HEK293 (cell line): ENCODE results near the gene QARS1.

ENCODE experiments used
- CTCF ChIA-PET: fragments of 350-600 bp; formaldehyde crosslinking; extraction: SDS; loops from one replicate; lab custom pipeline; 2021; ENCODE audit warnings: antibody characterized with exemption; lab: Yijun Ruan, JAX
- POLR2A ChIA-PET: fragments of 300-600 bp; formaldehyde crosslinking; extraction: SDS; loops from one replicate; lab custom pipeline; 2020; ENCODE audit warnings: antibody characterized with exemption, inconsistent platforms; lab: Yijun Ruan, JAX
- H3K27ac ChIP-seq: fragments of 200-500 bp; sonication (Bioruptor generic); 2 replicates; pipeline ENCODE4 v1.5.1; 2014; ENCODE audit warnings: low read depth, low read length, control low read depth, inconsistent platforms; ENCODE audit errors: extremely low read depth
- H3K36me3 ChIP-seq, 2 experiments: fragments of 200-500 bp in 1 of 2; sonication (Bioruptor generic) in 1 of 2; 1 replicate in 1 of 2; 2 replicates in 1 of 2; pipeline ENCODE4 v1.5.1; 2014 to 2017; ENCODE audit warnings: inconsistent platforms in 2 of 2, low read length in 2 of 2; ENCODE audit not compliant: control insufficient read depth in 2 of 2, insufficient read depth in 1 of 2
- H3K4me1 ChIP-seq: fragments of 200-500 bp; sonication (Bioruptor generic); 2 replicates; pipeline ENCODE4 v1.5.1; 2014; ENCODE audit warnings: mild to moderate bottlenecking, low read length, inconsistent platforms; ENCODE audit not compliant: control insufficient read depth, insufficient read depth
- H3K4me3 ChIP-seq: 2 replicates; pipeline ENCODE4 v1.5.1; 2011; ENCODE audit warnings: low read depth, mild to moderate bottlenecking, control low read depth, low read length, moderate library complexity
- H3K9me3 ChIP-seq: fragments of 200-500 bp; sonication (Bioruptor generic); 2 replicates; pipeline ENCODE4 v1.5.1; 2014; ENCODE audit warnings: low read depth, low read length, inconsistent platforms; ENCODE audit not compliant: control insufficient read depth, insufficient read depth
- BCL11B ChIP-seq: fragments of 450-650 bp; formaldehyde crosslinking; IDR thresholded peaks from 2 replicates; pipeline ENCODE4 v1.5.1; 2016; ENCODE audit warnings: low read depth, missing biosample characterization, missing genetic modification characterization
- EGR2 ChIP-seq: fragments of 450-650 bp; formaldehyde crosslinking; IDR thresholded peaks from 2 replicates; pipeline ENCODE4 v1.5.1; 2016; ENCODE audit warnings: low read depth, missing biosample characterization, missing genetic modification characterization
- GLI4 ChIP-seq: fragments of 450-650 bp; formaldehyde crosslinking; IDR thresholded peaks from 2 replicates; pipeline ENCODE4 v1.5.1; 2016; ENCODE audit warnings: missing biosample characterization, missing genetic modification characterization
- GLIS2 ChIP-seq: fragments of 450-650 bp; formaldehyde crosslinking; IDR thresholded peaks from 2 replicates; pipeline ENCODE4 v1.5.1; 2016; ENCODE audit warnings: missing biosample characterization, missing genetic modification characterization
- MEIS1 ChIP-seq: sonication (generic); formaldehyde crosslinking; IDR thresholded peaks from 2 replicates; pipeline ENCODE4 v1.8.1; 2022; ENCODE audit warnings: missing genetic modification reagents, mild to moderate bottlenecking, borderline replicate concordance
- SCRT1 ChIP-seq: fragments of 450-650 bp; formaldehyde crosslinking; IDR thresholded peaks from 2 replicates; pipeline ENCODE4 v1.5.1; 2016; ENCODE audit warnings: missing biosample characterization, missing genetic modification characterization, borderline replicate concordance
- YY2 ChIP-seq: fragments of 450-650 bp; formaldehyde crosslinking; IDR thresholded peaks from 2 replicates; pipeline ENCODE4 v1.5.1; 2016; ENCODE audit warnings: missing biosample characterization, missing genetic modification characterization
- ZBTB17 ChIP-seq: fragments of 450-650 bp; formaldehyde crosslinking; IDR thresholded peaks from 2 replicates; pipeline ENCODE4 v1.5.1; 2016; ENCODE audit warnings: missing biosample characterization, missing genetic modification characterization
- ZFP69B ChIP-seq: fragments of 450-650 bp; formaldehyde crosslinking; IDR thresholded peaks from 2 replicates; pipeline ENCODE4 v1.5.1; 2016; ENCODE audit warnings: missing biosample characterization, missing genetic modification characterization
- ZIC2 ChIP-seq: fragments of 450-650 bp; formaldehyde crosslinking; IDR thresholded peaks from 2 replicates; pipeline ENCODE4 v1.5.1; 2016; ENCODE audit warnings: missing biosample characterization, missing genetic modification characterization
- ZNF169 ChIP-seq: fragments of 450-650 bp; formaldehyde crosslinking; IDR thresholded peaks from 2 replicates; pipeline ENCODE4 v1.5.1; 2016; ENCODE audit warnings: missing biosample characterization, missing genetic modification characterization
- ZNF174 ChIP-seq: fragments of 450-650 bp; formaldehyde crosslinking; IDR thresholded peaks from 2 replicates; pipeline ENCODE4 v1.5.0; 2017; ENCODE audit warnings: missing biosample characterization, mild to moderate bottlenecking, missing genetic modification characterization
- ZNF37A ChIP-seq: fragments of 450-650 bp; IDR thresholded peaks from 2 replicates; pipeline ENCODE4 v1.5.1; 2018; ENCODE audit warnings: missing biosample characterization, missing genetic modification characterization
- ZNF530 ChIP-seq: fragments of 450-650 bp; formaldehyde crosslinking; IDR thresholded peaks from 2 replicates; pipeline ENCODE4 v1.5.1; 2016; ENCODE audit warnings: low read depth, missing biosample characterization, missing genetic modification characterization
- ZNF548 ChIP-seq: fragments of 450-650 bp; formaldehyde crosslinking; IDR thresholded peaks from 2 replicates; pipeline ENCODE4 v1.5.1; 2016; ENCODE audit warnings: missing biosample characterization, missing genetic modification characterization
- ZNF585B ChIP-seq: fragments of 450-650 bp; formaldehyde crosslinking; IDR thresholded peaks from 2 replicates; pipeline ENCODE4 v1.5.1; 2016; ENCODE audit warnings: missing biosample characterization, missing genetic modification characterization
- ZNF626 ChIP-seq: fragments of 450-650 bp; sonication (Bioruptor Pico); formaldehyde crosslinking; IDR thresholded peaks from 2 replicates; pipeline ENCODE4 v1.5.1; 2018; ENCODE audit warnings: missing biosample characterization, missing genetic modification characterization, inconsistent platforms
- ZNF777 ChIP-seq: fragments of 450-650 bp; formaldehyde crosslinking; IDR thresholded peaks from 2 replicates; pipeline ENCODE4 v1.5.1; 2017; ENCODE audit warnings: missing biosample characterization, missing genetic modification characterization, borderline replicate concordance
- ZNF843 ChIP-seq: fragments of 450-650 bp; formaldehyde crosslinking; IDR thresholded peaks from 2 replicates; pipeline ENCODE4 v1.5.1; 2016; ENCODE audit warnings: missing biosample characterization, missing genetic modification characterization
- TF ChIP-seq, protein P1 (sequence below): IDR thresholded peaks from 2 replicates; pipeline ENCODE4 v1.6.1; 2011; ENCODE audit warnings: mild to moderate bottlenecking, low read depth, low read length, borderline replicate concordance
- TF ChIP-seq, protein P2 (sequence below): fragments of 450-650 bp; IDR thresholded peaks from 2 replicates; pipeline ENCODE4 v1.5.1; 2018; ENCODE audit warnings: missing biosample characterization, mild to moderate bottlenecking, missing genetic modification characterization
- TF ChIP-seq, protein P3 (sequence below): fragments of 450-650 bp; formaldehyde crosslinking; IDR thresholded peaks from 2 replicates; pipeline ENCODE4 v1.5.1; 2017; ENCODE audit warnings: missing biosample characterization, missing genetic modification characterization

Gene QARS1

DNA sequence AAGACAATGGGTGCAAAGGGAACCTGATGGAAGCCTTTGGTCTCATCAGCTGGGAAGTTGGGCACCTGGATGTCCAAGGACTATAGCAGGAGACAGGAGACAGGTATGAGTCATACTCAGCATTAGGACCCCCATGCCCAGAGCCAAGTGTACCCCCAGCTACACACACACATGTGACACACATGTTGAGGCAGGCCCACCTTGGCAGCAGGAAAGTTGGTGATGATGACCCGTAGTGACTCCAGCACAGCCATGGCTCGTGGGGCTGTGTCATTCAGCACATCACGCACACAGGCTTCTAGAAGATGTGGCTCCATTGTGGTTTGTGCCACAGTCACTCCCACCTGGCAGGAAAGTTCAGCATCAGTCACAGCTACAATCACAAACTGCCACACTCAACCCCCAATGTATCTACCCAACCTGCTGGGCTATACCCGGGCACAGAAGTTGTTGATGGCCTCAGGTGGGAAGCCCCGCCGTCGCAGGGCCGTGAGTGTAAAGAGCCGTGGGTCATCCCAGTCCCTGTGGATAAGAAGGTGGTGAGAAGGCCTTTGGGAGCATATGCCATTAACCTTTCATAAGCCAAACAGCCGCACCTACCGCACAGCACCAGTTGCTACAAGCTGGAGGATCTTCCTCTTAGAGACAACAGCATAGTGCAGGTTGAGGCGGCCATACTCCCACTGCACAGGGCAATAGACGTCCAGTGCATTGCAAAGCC lies 5.5 kb downstream of the QARS1 start:
- ChIA-PET CTCF (no interaction called here), POLR2A (interaction anchor here (0.6 to 1.2 kb wide), 2 partner anchors 21 to 111 kb away, joined by 3 to 5 read pairs; partner anchors contain the start of gene USP19)
- H3K4me3 ChIP-seq = no peak overlapping the region
- H3K36me3 ChIP-seq = peaks cover 14 to 75% of the 10 kb centered on the region in 2 experiments; a peak in 2 of 3 replicates
- no peak for TF ChIP-seq YY2 (tag by site-specific recombination)
- TF ChIP-seq ZFP69B (tag by site-specific recombination) = no peak
- TF ChIP-seq ZNF548 (tag by site-specific recombination) = no peak
- TF ChIP-seq ZNF174 (tag by site-specific recombination) = no peak
- no peak for TF ChIP-seq ZNF777 (tag by site-specific recombination)
- no peak for TF ChIP-seq SCRT1 (tag by site-specific recombination)
- TF ChIP-seq ZNF37A (tag by site-specific recombination) = no peak
- no peak for TF ChIP-seq ZNF843 (tag by site-specific recombination)
- TF ChIP-seq MEIS1 (CRISPR knock-in tag) = no peak
- no peak overlapping the region for H3K27ac ChIP-seq
- no peaks in the 10 kb centered on the region; the same call in 1 of the 2 replicates for H3K4me1 ChIP-seq
- H3K9me3 ChIP-seq = no peaks in the 10 kb centered on the region

DNA sequence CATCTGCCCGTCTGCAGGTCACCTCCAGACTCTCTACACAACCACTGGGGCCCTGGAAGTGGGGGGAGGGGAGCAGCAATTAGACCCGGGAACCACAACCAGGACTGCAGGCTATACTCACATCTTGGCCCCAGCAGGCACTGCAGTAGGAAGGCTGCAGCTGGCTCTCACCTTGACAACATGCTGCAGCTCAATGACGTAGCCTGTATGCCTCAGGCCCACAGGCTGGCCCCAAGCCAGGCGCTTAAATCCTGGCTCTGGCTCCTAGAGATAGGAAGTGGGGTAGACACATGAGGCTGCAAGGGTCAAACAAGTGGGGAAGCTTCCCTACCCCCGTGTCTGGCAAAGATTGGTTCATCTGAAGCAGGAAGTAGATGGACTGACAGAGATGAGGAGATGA lies 6.1 kb downstream of the QARS1 start:
- H3K4me3 ChIP-seq = no peak overlapping the region
- TF ChIP-seq ZNF169 (tag by site-specific recombination) (no peak), ZIC2 (0 out of 2 replicates have a peak, but pooled peaks have one; percentile 11), GLI4 (no peak)
- TF ChIP-seq, protein P1, sequence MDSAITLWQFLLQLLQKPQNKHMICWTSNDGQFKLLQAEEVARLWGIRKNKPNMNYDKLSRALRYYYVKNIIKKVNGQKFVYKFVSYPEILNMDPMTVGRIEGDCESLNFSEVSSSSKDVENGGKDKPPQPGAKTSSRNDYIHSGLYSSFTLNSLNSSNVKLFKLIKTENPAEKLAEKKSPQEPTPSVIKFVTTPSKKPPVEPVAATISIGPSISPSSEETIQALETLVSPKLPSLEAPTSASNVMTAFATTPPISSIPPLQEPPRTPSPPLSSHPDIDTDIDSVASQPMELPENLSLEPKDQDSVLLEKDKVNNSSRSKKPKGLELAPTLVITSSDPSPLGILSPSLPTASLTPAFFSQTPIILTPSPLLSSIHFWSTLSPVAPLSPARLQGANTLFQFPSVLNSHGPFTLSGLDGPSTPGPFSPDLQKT = no peak
- TF ChIP-seq, protein P2, sequence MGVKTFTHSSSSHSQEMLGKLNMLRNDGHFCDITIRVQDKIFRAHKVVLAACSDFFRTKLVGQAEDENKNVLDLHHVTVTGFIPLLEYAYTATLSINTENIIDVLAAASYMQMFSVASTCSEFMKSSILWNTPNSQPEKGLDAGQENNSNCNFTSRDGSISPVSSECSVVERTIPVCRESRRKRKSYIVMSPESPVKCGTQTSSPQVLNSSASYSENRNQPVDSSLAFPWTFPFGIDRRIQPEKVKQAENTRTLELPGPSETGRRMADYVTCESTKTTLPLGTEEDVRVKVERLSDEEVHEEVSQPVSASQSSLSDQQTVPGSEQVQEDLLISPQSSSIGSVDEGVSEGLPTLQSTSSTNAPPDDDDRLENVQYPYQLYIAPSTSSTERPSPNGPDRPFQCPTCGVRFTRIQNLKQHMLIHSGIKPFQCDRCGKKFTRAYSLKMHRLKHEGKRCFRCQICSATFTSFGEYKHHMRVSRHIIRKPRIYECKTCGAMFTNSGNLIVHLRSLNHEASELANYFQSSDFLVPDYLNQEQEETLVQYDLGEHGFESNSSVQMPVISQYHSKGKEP (tag by site-specific recombination) = 0 out of 2 replicates have a peak, but pooled peaks have one; percentile 28
- TF ChIP-seq, all 188 proteins: peak for 2
- POLR2A ChIA-PET = interaction anchor here (0.6 to 1.2 kb wide), 2 partner anchors 22 to 110 kb away, joined by 3 to 5 read pairs; partner anchors contain the start of gene USP19
- Histone ChIP-seq H3K4me1 (no peaks in the 10 kb centered on the region; the same call in 1 of the 2 replicates), H3K27ac (no peak overlapping the region), H3K36me3 (peaks cover 14 to 72% of the 10 kb centered on the region in 2 experiments; a peak in 2 of 3 replicates), H3K9me3 (no peaks in the 10 kb centered on the region)
- CTCF ChIA-PET = interaction anchor here (0.6 kb wide), 1 partner anchor 57 kb away, joined by 3 read pairs; no protein-coding TSS in a partner anchor

DNA sequence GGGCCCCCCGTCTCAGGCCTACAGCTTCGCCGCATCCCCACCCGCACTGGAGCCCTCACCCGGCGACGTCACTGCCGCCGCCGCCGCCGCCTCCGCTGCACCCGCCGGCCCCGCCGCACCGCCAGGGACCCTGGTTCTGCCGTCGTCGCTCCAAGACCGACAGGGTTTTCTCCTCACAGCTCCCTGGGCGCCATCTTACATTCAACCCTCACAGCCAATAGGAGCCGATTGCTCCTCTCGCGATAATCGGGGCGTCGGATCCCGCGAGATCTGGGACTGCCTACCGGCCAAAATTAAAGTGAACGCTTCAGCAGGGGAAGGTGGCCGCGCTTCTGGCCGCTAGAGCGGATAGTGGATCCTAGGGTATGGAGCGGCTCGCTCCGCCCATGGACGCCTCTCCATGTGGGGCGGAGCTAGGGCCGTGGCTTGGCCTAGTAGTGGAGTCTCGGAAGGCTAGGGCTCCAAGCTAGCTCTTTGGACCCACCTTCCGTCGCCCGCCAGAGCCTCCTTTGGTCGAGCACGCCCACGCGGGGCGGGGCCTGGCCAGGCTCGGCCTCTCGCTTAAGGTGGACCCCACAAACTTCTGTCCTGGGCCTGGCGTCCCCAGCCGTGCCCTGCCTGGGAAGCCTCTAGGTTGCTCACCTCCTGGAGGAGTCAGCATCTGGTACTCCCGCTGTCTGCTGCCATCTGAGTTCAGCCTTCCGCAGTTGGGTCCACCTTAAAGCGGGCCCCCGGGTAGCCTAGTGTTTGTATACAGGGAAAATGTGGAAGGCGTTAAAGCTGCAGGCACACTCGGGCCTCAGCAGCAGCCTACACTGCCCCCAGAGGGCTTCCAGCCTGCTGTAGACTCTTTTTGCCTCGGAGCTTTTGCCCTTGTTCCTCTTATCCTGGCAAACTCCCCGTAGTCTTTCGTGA lies 10.4 kb downstream of the QARS1 start, which contains the start of gene QRICH1:
TSS of gene QRICH1 (minus strand) at position 219 of the 915 bp plus-strand sequence. CDS start 17,054 bp downstream, outside the sequence.
- H3K27ac ChIP-seq = peak within 1 kb of the TSS; percentile 86
- CTCF ChIA-PET = interaction anchor here (0.6 to 3.3 kb wide), 9 partner anchors 10 to 445 kb away, joined by 3 to 8 read pairs (median 4); no protein-coding TSS in a partner anchor
- POLR2A ChIA-PET = interaction anchor here (0.5 to 3.1 kb wide), 24 partner anchors 10 to 335 kb away, joined by 3 to 35 read pairs (median 6); partner anchors contain the start of genes GPX1, IMPDH2, LAMB2 and NDUFAF3
- peak within 1 kb of the TSS; percentile 93 for H3K4me3 ChIP-seq
- H3K9me3 ChIP-seq = no peaks in the 10 kb centered on the region
- peaks cover 15 to 44% of the 10 kb centered on the region in 2 experiments for H3K36me3 ChIP-seq
- H3K4me1 ChIP-seq = peaks cover 3% of the 10 kb centered on the region; the same call in 1 of the 2 replicates
- TF ChIP-seq EGR2 (tag by site-specific recombination) = peak; percentile 34; the same call in 1 of the 2 replicates
- no peak for TF ChIP-seq ZNF530 (tag by site-specific recombination)
- no peak for TF ChIP-seq ZNF585B
- peak; percentile 92 for TF ChIP-seq ZBTB17 (tag by site-specific recombination)
- TF ChIP-seq GLIS2 (tag by site-specific recombination) = peak; percentile 66
- TF ChIP-seq, protein P3, sequence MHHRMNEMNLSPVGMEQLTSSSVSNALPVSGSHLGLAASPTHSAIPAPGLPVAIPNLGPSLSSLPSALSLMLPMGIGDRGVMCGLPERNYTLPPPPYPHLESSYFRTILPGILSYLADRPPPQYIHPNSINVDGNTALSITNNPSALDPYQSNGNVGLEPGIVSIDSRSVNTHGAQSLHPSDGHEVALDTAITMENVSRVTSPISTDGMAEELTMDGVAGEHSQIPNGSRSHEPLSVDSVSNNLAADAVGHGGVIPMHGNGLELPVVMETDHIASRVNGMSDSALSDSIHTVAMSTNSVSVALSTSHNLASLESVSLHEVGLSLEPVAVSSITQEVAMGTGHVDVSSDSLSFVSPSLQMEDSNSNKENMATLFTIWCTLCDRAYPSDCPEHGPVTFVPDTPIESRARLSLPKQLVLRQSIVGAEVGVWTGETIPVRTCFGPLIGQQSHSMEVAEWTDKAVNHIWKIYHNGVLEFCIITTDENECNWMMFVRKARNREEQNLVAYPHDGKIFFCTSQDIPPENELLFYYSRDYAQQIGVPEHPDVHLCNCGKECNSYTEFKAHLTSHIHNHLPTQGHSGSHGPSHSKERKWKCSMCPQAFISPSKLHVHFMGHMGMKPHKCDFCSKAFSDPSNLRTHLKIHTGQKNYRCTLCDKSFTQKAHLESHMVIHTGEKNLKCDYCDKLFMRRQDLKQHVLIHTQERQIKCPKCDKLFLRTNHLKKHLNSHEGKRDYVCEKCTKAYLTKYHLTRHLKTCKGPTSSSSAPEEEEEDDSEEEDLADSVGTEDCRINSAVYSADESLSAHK (tag by site-specific recombination) = no peak
- TF ChIP-seq ZNF626 (tag by site-specific recombination) = no peak
- no peak for TF ChIP-seq BCL11B (tag by site-specific recombination)
